GM12864 (cell line): Measurements from ENCODE around the gene RALGAPA2.

Experiments
- DNase-seq: peaks from one replicate; pipeline ENCODE4 v3.0.0-alpha.2; 2011; ENCODE audit warnings: low read depth
- H3K4me3 ChIP-seq: 2 replicates; pipeline ENCODE4 v1.5.1; 2011; ENCODE audit warnings: mild to moderate bottlenecking, low read depth, low read length, control low read depth
- TF ChIP-seq, protein P1 (sequence below): IDR thresholded peaks from 2 replicates; pipeline ENCODE4 v1.5.1; 2011; ENCODE audit warnings: low read depth, mild to moderate bottlenecking, moderate library complexity, low read length, control low read depth, inconsistent platforms; ENCODE audit errors: missing control alignments

The RALGAPA2 gene

GRCh38 chr20:20562507-20562906 is 149.9 kb downstream of the RALGAPA2 start:
- TF ChIP-seq, protein P1, sequence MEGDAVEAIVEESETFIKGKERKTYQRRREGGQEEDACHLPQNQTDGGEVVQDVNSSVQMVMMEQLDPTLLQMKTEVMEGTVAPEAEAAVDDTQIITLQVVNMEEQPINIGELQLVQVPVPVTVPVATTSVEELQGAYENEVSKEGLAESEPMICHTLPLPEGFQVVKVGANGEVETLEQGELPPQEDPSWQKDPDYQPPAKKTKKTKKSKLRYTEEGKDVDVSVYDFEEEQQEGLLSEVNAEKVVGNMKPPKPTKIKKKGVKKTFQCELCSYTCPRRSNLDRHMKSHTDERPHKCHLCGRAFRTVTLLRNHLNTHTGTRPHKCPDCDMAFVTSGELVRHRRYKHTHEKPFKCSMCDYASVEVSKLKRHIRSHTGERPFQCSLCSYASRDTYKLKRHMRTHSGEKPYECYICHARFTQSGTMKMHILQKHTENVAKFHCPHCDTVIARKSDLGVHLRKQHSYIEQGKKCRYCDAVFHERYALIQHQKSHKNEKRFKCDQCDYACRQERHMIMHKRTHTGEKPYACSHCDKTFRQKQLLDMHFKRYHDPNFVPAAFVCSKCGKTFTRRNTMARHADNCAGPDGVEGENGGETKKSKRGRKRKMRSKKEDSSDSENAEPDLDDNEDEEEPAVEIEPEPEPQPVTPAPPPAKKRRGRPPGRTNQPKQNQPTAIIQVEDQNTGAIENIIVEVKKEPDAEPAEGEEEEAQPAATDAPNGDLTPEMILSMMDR = no peak
- no peak overlapping the region for H3K4me3 ChIP-seq
- no peak for DNase-seq

DNA sequence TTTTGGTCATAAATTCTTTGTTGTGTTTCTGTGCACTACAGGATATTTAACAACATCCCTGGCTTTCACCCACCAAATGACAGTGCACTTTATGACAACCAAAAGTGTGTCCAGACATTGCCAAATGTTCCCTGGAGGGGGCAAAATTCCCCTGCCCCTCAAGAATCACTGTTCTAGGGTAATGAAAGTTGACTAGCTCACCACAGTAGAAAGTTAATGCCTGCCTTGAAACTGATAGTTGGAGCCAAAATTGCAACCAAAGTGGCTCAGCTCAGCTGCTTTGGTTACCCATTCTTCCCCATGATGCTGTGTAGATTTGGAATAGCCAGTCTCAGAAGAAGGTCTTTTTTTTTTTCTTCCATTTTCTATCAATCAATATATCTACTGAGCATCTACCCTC is 150.6 kb downstream of the RALGAPA2 start:
- TF ChIP-seq, protein P1 = no peak
- no peak for DNase-seq
- no peak overlapping the region for H3K4me3 ChIP-seq

GRCh38 chr20:20561172-20561571 is 151.3 kb downstream of the RALGAPA2 start:
- TF ChIP-seq, protein P1 = no peak
- no peak overlapping the region for H3K4me3 ChIP-seq
- DNase-seq = no peak

- no peak overlapping the region for H3K4me3 ChIP-seq
- TF ChIP-seq, protein P1 = no peak
- DNase-seq = no peak
Observed at GRCh38 chr20:20557406-20557805, 155.0 kb downstream of the RALGAPA2 start.

DNA sequence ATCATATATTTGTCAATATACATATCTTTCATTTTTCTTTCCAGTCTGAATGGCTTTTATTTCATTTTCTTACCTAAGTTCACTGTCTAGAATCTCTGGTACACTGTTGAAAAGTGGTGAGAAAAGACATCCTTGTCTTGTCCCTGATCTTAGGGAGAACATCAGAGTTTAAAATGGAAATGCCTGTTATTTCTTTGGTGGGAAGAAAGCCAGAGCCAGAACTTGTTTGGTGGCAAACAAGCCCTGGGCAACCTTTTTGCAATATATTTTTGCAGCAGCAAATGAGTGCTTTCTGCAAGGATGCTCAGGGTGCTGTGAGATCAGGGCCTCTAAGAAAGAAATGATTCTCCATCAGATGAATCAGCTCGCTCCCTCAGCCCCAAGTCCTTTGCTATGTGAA is 156.6 kb downstream of the RALGAPA2 start:
- no peak overlapping the region for H3K4me3 ChIP-seq
- TF ChIP-seq, protein P1 = no peak
- no peak for DNase-seq

DNA sequence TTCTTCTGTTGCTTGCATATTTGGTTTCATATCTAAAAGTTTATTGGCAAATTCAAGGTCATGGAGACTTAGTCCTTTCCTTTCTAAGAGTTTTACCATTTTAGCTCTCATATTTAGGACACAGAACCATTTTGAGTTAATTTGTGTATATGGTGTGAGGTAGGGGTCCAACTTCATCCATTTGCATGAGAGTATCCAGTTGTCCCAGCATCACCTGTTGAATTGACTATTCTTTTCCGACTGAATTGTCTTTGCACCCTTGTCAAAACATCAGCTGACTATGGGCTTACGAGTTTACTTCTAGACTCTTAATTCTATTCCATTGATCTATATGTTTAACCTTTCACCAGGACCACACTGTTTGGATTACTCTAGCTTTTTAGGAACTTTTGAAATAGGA is 157.5 kb downstream of the RALGAPA2 start:
- no peak for DNase-seq
- TF ChIP-seq, protein P1 = no peak
- no peak overlapping the region for H3K4me3 ChIP-seq

DNA sequence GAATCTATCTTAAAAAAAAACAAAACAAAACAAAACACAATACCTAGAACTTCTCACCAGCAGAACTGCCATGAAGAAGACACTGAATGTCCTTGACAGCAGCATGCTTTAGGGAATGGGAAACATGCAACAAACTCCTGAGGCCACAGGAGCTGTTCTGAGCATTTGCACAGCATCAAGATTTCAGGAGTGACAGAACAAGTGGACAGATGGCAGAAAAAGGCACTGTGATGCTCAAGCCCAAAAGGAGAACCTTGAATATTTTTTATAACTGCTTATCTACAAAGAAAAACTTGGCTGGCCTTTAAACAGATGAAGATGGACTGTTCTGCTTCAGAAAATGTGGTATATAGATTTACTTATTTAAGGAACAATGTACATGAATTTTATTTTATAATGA is 158.9 kb downstream of the RALGAPA2 start:
- TF ChIP-seq, protein P1 = no peak
- no peak for DNase-seq
- no peak overlapping the region for H3K4me3 ChIP-seq
